Esophagus muscularis mucosa (tissue), 4 donors: Measurements from ENCODE around the gene BRD7.

ENCODE experiments used
- CTCF ChIP-seq, 3 experiments: fragments of 200-600 bp in 2 of 3; fragments of 450-650 bp in 1 of 3; sonication (generic) in 2 of 3; IDR thresholded peaks; one replicate each; pipeline ENCODE4 v1.5.1; 2017 to 2019; ENCODE audit warnings: antibody characterized with exemption in 3 of 3, mild to moderate bottlenecking in 2 of 3, moderate library complexity in 1 of 3
- EP300 ChIP-seq: sonication (generic); formaldehyde crosslinking; IDR thresholded peaks from one replicate; pipeline ENCODE4 v1.6.1; 2017; ENCODE audit warnings: antibody characterized with exemption
- POLR2A ChIP-seq: fragments of 450-650 bp; IDR thresholded peaks from one replicate; pipeline ENCODE4 v1.6.1; 2017; ENCODE audit warnings: antibody characterized with exemption, moderate library complexity, mild to moderate bottlenecking, low read depth
- POLR2AphosphoS5 ChIP-seq, 2 donors: sonication (generic); formaldehyde crosslinking; IDR thresholded peaks; one replicate each; pipeline ENCODE4 v1.6.1; 2017; ENCODE audit warnings: antibody characterized with exemption in 2 of 2

- TF ChIP-seq CTCF (IDR thresholded peaks at IDR 0.05), result no peak
- no peak for TF ChIP-seq POLR2AphosphoS5 (IDR thresholded peaks at IDR 0.05)
- no peak for TF ChIP-seq EP300
- no peak for TF ChIP-seq POLR2A
These were observed 83.3 kb downstream of the BRD7 start for GRCh38 chr16:50285406-50286003.
